C4-2B (cell line): ENCODE results near the gene EXOC3L2.

Experiments used
- ZFX ChIP-seq: fragments of 450-650 bp; IDR thresholded peaks from 2 replicates; pipeline ENCODE4 v1.6.1; 2017
- TF ChIP-seq, protein P1 (sequence below): fragments of 450-650 bp; conservative IDR thresholded peaks from 2 replicates; pipeline ENCODE4 v1.5.1; 2017; ENCODE audit warnings: mild to moderate bottlenecking

DNA sequence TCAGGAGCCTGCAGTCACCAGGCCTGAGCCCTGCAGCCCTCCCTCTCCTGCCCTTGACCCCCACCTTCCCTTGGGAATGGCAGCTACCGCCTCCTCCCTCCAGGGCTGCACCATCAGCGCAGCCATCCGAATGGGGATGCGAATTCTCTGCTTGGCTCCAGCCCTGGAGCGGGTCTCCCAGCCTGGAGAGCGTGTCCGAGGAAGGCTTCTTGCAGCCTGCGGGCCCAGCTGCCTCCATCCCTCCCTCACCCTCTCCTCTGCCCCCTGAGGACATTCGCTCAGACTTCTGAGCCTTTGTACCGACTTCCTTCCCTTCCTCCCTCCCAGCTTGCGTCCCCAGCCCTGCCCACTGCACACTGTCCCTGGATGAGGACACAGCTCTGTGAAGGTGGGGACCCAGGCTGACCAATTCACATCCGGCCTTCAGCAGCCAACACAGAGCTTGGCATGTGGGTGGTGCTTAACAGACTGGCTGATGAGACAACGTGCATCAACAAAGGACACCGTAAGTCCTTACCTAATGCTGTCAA is 78.4 kb downstream of the EXOC3L2 start:
- TF ChIP-seq, protein P1, sequence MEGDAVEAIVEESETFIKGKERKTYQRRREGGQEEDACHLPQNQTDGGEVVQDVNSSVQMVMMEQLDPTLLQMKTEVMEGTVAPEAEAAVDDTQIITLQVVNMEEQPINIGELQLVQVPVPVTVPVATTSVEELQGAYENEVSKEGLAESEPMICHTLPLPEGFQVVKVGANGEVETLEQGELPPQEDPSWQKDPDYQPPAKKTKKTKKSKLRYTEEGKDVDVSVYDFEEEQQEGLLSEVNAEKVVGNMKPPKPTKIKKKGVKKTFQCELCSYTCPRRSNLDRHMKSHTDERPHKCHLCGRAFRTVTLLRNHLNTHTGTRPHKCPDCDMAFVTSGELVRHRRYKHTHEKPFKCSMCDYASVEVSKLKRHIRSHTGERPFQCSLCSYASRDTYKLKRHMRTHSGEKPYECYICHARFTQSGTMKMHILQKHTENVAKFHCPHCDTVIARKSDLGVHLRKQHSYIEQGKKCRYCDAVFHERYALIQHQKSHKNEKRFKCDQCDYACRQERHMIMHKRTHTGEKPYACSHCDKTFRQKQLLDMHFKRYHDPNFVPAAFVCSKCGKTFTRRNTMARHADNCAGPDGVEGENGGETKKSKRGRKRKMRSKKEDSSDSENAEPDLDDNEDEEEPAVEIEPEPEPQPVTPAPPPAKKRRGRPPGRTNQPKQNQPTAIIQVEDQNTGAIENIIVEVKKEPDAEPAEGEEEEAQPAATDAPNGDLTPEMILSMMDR = no peak
- no peak for TF ChIP-seq ZFX
